Coronary artery (tissue), 2 donors: ENCODE results near the gene ABCG4.
"Not testable (repeated sequence)": the region's sequence is repeated elsewhere in the genome, so short reads cannot be mapped to it uniquely, and the experiment has no call there.

Experiments used
- DNase-seq: peaks from one replicate; pipeline ENCODE4 v3.0.0-alpha.2; 2017; ENCODE audit warnings: low spot score
- H3K27ac ChIP-seq, 2 donors: fragments of 200-600 bp; sonication (generic); one replicate each; pipeline ENCODE4 v1.5.1; 2016 to 2019
- H3K4me3 ChIP-seq: fragments of 200-600 bp; sonication (generic); 2 replicates; pipeline ENCODE4 v1.5.1; 2016; ENCODE audit warnings: mild to moderate bottlenecking, moderate library complexity
- TF ChIP-seq, protein P1 (sequence below): fragments of 200-600 bp; sonication (generic); IDR thresholded peaks from one replicate; pipeline ENCODE4 v1.5.1; 2019; ENCODE audit warnings: antibody characterized with exemption

ABCG4 gene

DNA sequence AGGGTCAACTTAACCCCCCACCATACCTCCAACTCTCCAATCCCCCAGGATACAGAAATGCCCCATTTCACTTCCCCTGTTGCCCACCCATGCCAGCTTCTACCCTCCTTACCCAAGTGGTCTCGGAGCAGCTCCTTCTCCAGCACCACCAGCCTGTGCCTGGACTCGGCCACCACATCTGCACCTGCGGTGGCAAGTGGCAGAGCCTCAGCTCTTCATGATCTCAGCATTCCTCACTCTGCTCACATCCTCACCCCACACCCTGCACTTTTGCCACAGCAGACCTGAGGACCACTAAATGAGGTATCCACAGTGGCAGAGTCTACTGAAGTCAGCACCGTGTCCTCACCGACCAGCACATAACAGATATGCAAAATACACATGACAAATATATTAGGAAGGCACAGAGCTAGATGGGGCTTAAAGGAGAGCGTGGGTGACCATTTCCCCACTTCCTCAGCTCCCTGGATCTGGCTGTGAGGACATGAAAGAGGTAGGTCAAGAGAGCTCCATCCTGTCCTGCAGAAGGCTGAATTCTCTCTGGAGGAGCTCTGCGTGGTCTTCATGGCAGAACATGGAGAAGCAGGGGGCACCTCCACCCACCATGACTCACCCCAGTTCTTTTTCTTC is 46.1 kb downstream of the ABCG4 start:
- no peak overlapping the region for H3K4me3 ChIP-seq
- no peak for DNase-seq
- no peak overlapping the region for H3K27ac ChIP-seq
- TF ChIP-seq, protein P1, sequence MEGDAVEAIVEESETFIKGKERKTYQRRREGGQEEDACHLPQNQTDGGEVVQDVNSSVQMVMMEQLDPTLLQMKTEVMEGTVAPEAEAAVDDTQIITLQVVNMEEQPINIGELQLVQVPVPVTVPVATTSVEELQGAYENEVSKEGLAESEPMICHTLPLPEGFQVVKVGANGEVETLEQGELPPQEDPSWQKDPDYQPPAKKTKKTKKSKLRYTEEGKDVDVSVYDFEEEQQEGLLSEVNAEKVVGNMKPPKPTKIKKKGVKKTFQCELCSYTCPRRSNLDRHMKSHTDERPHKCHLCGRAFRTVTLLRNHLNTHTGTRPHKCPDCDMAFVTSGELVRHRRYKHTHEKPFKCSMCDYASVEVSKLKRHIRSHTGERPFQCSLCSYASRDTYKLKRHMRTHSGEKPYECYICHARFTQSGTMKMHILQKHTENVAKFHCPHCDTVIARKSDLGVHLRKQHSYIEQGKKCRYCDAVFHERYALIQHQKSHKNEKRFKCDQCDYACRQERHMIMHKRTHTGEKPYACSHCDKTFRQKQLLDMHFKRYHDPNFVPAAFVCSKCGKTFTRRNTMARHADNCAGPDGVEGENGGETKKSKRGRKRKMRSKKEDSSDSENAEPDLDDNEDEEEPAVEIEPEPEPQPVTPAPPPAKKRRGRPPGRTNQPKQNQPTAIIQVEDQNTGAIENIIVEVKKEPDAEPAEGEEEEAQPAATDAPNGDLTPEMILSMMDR = no peak

DNA sequence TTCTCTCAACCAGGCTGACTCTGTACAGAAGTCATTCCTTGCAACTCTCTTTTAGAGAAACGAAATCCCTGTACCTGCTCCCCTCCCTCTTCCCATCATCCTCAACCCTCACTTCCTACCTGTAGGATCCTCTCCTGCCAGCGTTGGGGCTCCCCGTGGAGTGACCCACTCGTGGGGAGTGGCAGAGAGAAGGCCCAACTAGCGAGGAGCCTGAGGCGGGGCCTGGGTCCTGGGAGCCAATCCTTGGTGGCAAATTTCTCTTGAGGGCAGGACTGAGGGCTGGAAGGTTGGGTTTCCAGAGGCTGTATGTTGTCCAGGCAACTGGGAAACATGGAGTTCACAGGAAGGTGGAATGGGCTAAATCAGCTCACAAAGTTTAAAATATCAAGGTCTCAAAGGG is 46.8 kb downstream of the ABCG4 start:
- TF ChIP-seq, protein P1 = no peak
- DNase-seq = no peak

DNA sequence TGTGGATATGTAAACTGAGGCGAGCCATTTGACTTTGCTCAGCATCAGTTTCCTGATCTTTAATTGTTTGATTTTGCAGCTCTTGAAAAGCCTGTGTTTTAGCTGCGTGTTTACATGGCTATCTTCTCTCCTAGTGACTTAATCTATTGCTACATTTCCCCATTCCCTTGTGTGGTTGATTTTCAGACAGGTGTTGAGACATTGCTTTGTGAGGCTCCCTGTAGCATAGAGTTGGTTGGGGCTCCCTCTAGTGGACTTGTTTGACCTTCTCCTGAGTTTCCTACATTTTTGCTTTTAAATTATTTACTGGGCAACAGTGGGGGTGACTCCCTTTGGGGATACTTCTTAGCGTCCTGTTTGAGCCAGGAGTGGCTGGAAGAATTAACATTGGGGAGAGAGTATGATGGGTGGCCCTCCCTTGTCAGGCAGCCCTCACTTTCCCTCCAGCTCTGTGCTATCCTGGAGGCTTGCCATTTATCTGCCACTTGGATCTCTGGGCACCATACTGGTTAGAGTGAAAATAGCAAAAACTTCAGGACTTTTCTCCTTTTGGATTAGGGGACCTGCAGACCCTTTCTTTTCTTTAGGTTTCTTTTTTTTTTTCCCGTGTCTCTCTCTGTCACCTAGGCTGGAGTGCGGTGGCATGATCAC is 48.1 kb downstream of the ABCG4 start:
- Histone ChIP-seq H3K27ac (no peak overlapping the region), H3K4me3 (no peak overlapping the region)
- no peak for DNase-seq
- TF ChIP-seq, protein P1 = peak; percentile 76

More for the DNA sequence above, 46.8 kb downstream of the ABCG4 start:
- Histone ChIP-seq H3K4me3 (no peak overlapping the region), H3K27ac (no peak overlapping the region)

DNA sequence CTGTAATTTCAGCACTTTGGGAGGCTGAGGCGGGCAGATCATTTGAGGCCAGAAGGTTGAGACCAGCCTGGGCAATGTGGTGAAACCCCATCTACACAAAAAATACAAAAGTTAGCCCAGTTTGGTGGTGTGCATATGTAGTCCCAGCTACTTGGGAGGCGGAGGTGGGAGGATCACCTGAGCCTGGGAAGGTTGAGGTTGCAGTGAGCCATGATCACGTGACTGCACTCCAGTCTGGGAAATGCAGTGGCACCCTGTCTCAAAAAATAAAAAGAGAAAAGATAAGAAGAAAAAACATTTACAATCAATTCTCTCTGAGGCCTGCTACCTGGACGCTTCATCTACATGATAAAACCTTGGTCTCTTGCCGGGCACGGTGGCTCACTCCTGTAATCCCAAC is 50.1 kb downstream of the ABCG4 start:
- TF ChIP-seq, protein P1 = no peak
- H3K4me3 ChIP-seq = no peak overlapping the region
- DNase-seq = no peak
- H3K27ac ChIP-seq = no peak overlapping the region

DNA sequence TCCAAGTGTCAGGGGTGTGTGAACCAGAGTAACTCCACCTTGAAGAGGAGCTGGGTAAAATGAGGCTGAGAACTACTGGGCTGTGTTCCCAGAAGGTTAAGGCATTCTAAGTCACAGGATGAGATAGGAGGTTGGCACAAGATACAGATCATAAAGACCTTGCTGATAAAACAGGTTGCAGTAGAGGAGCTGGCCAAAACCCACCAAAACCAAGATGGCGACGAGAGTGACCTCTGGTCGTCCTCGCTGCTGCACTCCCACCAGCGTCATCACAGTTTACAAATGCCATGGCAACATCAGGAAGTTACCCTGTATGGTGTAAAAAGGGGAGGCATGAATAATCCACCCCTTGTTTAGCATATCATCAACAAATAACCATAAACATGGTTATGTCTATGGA is 52.4 kb downstream of the ABCG4 start:
- DNase-seq, H3K27ac ChIP-seq, H3K4me3 ChIP-seq: not testable (repeated sequence)

DNA sequence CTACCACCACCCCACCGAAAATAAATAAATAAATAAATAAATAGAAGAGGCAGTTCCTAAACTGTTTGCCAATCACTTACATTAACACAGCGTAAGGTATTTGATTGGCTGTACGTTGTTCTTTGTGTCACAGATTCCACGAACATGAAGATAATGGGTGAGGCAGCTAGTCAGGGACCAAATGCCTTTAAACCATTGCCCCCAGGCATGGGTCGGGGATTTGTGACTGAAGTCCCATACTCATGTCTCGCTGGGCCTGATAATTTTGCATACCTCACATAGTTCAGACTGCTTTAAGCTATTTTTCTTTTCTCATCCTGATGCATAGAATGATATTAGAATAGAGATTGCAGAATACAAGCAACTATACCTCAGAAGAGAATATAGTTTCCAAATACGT is 53.7 kb downstream of the ABCG4 start:
- H3K27ac ChIP-seq = no peak overlapping the region
- TF ChIP-seq, protein P1 = no peak
- H3K4me3 ChIP-seq = no peak overlapping the region
- DNase-seq = no peak

DNA sequence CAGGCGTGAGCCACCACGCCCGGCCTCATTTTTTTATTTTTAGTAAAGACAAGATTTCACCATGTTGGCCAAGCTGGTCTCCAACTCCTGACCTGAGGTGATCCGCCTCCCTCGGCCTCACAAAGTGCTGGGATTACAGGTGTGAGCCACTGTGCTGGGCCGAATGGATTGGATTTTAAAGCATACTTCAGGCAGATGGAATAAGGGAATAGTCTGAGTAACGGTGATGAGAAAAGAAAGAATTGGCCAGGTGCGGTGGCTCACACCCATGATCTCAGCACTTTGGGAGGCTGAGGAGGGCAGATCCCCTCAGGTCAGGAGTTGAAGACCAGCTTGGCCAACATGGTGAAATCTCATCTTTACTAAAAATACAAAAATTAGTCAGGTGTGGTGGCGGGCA is 55.2 kb downstream of the ABCG4 start:
- Histone ChIP-seq H3K4me3 (no peak overlapping the region), H3K27ac (no peak overlapping the region)
- DNase-seq = no peak
- TF ChIP-seq, protein P1 = no peak
